PFSK-1 (cell line): ENCODE results near the gene FOXRED2.

ENCODE experiments used
- FOXP2 ChIP-seq: optimal IDR thresholded peaks from 2 replicates; pipeline ENCODE3; 2011; ENCODE audit warnings: borderline replicate concordance, control low read depth, inconsistent platforms; ENCODE audit not compliant: insufficient read depth; ENCODE audit errors: extremely low read length, extremely low read depth
- POLR2AphosphoS5 ChIP-seq: IDR thresholded peaks from 2 replicates; pipeline ENCODE4 v1.6.1; 2012; ENCODE audit warnings: low read depth, mild to moderate bottlenecking, control low read depth, low read length, moderate library complexity
- REST ChIP-seq, 2 experiments: IDR thresholded peaks; 2 replicates each; pipeline versions ENCODE4 v1.6.1 to v1.8.0; 2011 to 2012; ENCODE audit warnings: low read depth in 2 of 2, low read length in 2 of 2, control low read depth in 1 of 2, inconsistent platforms in 1 of 2, mild to moderate bottlenecking in 1 of 2, moderate library complexity in 1 of 2; ENCODE audit not compliant: insufficient read depth in 1 of 2
- SIN3A ChIP-seq: IDR thresholded peaks from 2 replicates; pipeline ENCODE4 v1.6.1; 2012; ENCODE audit warnings: mild to moderate bottlenecking, low read length, moderate library complexity, borderline replicate concordance; ENCODE audit not compliant: insufficient read depth
- TAF1 ChIP-seq: IDR thresholded peaks from 2 replicates; pipeline ENCODE4 v1.6.1; 2012; ENCODE audit warnings: low read length, control low read depth, borderline replicate concordance; ENCODE audit not compliant: insufficient read depth

Gene FOXRED2

GRCh38 chr22:36455571-36456463 lies 51.0 kb downstream of the FOXRED2 start:
- TF ChIP-seq POLR2AphosphoS5 = no peak
- no peak for TF ChIP-seq REST (IDR thresholded peaks at IDR 0.05; ENCODE audit: insufficient read depth in 1 of 2, low read depth in 2 of 2, low read length in 2 of 2)
- TF ChIP-seq TAF1 = no peak
- no peak for TF ChIP-seq FOXP2
- TF ChIP-seq SIN3A = no peak

- no peak for TF ChIP-seq REST (IDR thresholded peaks at IDR 0.05; ENCODE audit: insufficient read depth in 1 of 2, low read depth in 2 of 2, low read length in 2 of 2)
Observed at GRCh38 chr22:36454916-36455570, 51.8 kb downstream of the FOXRED2 start.

- TF ChIP-seq POLR2AphosphoS5 (no peak), TAF1 (no peak), REST (IDR thresholded peaks at IDR 0.05; ENCODE audit: insufficient read depth in 1 of 2, low read depth in 2 of 2, low read length in 2 of 2) (no peak), SIN3A (no peak), FOXP2 (no peak)
Observed at GRCh38 chr22:36453855-36454378, 52.9 kb downstream of the FOXRED2 start.

- TF ChIP-seq FOXP2 (no peak), SIN3A (no peak), TAF1 (no peak), POLR2AphosphoS5 (no peak), REST (IDR thresholded peaks at IDR 0.05; ENCODE audit: insufficient read depth in 1 of 2, low read depth in 2 of 2, low read length in 2 of 2) (no peak)
Observed at GRCh38 chr22:36452250-36452977, 54.4 kb downstream of the FOXRED2 start.
